Fibroblast of skin of abdomen (primary cell): Measurements from ENCODE around the gene KCNC4.

Experiments
- DNase-seq: peaks from one replicate; pipeline ENCODE4 v3.0.0-alpha.2; 2013

KCNC4 gene

DNA sequence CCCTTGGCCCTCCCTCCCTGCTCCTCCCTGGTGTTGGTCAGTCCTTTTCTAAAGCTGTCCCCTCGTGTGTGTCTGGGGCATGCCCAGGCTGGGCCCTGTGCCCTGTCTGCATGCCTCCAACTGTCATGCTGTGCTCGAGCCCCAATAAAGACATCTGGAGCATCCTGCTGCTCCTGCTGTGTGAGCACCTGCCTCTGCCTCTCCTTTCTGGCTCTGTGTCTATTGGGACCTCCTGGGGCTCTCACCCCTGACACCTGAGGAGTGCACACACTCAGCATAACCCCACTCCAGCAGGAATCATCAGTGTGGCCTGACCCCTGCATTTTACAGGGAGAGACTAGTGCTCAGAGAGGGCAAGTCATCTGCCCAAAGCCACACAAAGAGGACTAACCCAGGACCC lies 23.7 kb downstream of the KCNC4 start:
- no peak for DNase-seq

DNA sequence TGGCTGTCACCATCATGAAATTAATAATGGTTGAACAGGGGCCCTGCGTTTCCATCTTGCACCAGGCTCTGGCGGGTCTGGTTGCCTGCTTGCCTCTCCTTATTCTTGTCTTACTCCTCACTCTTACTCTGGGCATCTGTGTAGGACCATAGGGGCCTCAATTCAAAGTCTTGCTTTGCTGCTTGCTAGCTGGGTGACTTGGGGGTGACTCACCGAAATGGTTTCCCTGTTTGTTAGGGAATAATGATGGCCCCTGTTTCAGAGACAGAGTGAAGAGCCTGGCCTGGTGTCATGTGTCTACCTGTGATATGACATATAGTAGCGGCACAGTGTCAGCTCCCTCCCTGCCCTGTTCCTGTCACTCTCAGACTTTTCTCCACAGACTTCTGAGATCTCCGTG lies 24.6 kb downstream of the KCNC4 start:
- no peak for DNase-seq

DNA sequence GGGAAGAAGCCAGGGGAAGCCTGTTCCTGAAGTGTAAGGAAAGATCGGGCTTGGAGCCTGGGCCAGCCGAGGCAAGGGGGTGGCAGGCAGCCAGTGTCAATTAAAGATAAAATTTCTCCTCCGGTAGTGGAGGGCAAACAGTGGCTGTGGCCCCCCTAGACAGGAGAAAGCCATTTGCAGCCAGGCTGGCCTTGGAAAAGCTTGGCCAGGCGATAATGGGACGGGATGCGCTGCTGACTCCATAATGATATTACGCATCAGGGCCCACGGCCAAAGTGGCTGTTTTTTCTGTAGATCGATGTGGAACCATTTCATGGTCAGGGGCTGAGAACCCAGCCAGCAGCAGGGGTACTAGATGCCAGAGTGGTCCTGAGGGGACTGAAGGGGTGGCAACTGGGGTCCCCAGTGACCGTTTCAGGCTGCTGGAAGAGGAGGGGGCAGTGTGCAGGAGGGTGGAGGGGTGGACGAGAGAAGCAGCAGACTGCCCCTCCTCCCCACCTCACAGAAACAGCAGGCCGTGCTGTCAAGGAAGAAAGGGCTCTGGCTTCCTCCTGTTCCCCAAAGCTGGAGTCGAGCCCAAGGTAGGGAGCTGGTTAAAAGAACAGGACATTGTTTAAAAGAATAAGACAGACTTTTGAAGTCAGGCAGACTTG lies 25.2 kb downstream of the KCNC4 start:
- DNase-seq = no peak

DNA sequence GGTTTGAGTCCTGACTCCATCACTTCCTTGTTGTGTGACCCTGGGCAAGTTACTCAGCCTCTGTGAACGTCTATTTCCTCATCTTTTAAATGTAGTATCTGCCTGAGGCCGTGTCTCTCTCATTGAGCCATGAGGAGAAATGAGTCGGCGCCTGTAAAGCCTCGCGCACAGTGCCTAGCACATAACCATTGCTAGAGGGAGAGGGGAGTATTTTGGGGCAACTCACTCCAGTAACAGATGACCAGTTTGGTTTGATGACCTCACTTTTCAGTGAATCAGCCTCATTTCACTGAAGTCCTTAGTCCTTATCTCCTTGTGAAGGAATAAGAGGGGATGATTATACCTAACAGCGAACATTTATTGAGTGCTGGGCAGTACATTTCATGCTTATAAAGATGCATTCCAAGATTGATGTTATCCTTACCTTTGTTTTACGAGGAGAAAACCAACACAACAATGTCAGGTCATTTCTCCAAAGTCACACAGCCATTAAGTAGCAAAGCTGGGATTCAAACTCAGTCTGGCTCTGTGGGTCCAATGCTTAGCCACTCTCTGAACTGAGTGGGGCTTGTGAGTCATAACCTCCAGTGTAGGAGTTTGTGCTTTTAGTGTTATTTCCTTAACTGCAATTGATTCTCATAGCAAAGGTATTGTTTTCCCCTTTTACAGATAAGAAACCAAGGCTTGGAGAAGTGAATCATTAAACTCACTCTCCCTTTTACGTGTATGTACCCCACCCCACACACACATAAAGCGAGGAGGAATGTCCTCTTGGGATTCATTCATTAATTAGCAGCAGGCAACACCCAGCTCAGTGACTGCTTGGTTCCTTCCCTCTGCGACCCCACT lies 25.9 kb downstream of the KCNC4 start:
- DNase-seq = peak; percentile 54

DNA sequence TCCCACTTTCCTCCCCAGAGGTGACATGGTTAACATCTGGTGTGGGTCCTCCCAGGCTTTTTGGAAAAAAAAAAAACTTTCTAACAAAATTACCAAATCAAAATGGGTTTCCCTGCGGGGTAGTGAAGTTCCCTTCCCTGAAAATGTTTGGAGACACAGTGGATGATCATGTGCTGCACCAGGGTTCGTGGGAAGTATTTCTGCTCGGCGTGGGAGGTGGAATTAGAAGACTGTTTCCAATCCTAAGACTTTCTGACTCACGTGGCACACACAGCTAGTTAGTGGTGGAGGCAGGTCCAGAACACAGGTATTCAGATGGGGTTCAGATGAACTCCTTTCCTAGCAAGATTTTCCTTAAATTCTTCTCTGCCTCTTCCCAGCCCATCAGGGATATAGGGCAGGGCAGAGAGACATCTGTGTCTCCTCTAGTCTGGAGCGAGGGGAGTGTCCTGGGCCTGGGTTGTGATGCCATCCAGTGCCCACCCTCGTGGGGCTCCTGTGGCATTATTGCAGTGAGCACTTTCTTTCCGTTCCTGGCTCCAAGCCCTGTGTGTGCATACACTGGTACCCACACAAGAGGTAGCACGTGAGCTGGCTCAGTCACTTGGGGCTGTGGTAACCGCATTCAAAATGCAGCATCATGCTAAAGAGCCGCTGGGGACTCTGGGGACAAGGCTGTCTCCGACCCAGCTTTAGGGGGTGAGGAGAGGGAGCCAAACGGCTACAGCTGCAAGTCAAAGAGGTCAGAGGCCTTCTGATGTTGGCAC lies 27.5 kb downstream of the KCNC4 start:
- no peak for DNase-seq

DNA sequence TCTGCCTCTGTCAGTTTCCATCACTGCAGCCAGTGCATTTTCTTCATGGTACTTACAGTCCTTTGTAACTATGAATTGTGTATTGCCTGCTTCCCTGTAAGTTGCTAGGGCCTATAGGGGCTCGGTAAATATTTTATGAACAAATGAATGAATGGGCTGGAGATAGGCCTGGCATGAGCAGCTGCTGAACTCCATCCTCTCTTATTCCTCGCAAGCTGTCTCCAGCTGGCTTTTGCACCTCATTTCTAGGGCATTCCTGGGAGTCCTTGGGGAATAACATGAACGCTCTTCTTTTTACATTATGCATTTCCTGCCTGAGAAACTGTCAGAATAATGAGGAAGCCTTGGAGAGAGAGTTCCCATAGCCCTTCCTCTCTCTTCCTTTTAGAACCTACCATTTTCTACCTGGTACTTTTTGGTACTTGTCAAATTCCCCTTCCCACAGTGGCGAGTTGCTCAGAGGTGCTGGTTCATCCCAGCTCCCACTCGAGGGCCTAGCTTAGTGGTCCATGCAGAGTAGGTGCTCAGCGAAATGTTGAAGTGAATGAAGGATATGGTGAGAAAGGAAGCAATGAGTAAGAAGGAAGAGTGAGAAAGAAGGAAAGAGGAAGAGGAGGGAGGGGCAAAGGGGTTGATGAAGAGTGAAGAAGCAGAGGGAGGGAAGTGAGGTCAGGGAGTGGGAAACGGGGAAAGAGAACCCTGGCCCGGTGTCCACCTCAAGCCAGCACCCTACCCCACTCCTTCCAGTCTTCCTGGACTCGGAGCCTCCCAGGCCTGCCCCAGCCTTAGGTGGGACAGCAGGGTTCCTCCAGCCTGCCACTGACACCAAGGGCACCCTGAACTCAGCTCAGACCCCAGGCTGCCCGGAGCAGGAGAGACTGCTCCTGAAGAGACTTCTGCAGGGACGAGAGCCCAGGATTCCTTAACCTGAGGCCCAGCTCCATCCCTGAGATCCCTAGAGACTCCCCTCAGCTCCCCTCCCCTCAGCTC lies 29.6 kb downstream of the KCNC4 start:
- peak; percentile 45 for DNase-seq

DNA sequence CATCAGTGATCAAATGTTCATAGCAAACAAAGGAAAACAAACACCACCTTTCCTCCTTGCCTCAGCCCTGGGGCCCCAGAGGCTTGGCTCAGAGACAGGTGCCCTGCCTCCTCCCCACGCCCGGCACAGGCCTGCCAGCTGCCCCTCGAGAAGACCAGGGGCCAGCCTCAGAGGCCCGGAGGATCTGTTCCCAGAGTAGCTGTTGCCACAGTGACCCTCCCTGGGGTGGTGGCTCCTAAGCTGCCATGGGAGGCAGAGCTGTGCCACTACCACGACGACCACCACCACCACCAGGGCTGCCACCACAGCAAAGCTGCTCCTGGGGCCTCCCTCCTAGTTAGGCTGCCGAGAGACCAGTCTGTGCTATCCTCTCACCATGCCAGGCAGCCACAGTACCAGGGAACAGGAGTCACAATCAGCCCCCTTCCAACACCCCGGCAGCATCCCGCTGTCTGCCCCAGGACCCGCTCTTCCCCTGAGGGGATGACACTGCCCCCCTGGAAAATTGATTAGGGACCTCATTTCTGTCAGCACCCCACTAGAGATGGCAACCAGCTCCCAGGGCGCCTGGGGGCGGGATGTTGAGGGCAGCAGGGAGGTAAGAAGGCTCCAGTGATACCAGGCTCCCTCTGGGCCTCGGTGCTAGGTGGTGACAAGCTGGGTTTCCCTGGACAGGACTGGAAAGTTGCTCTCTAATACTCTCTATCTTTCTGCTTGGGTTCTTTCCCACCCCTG lies 30.5 kb downstream of the KCNC4 start:
- no peak for DNase-seq

DNA sequence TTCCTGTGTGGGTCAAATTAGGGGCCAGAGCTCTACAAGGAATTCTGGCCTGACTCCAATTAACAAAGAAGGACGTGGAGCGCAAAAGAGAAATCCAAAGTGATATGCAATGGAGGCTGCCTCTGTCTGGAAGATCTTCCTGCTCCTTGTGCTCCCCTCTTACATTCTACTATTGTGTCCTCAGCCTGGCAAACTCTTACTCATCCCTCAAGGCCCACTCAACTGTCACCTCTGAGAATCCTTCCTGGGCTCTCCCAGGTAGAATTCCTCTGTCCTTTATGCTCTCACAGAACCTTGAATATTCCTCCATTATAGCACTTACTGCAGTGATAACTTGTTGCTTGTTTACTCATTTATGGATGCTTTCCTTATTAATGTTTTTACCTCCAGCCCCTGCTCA lies 31.4 kb downstream of the KCNC4 start:
- no peak for DNase-seq

DNA sequence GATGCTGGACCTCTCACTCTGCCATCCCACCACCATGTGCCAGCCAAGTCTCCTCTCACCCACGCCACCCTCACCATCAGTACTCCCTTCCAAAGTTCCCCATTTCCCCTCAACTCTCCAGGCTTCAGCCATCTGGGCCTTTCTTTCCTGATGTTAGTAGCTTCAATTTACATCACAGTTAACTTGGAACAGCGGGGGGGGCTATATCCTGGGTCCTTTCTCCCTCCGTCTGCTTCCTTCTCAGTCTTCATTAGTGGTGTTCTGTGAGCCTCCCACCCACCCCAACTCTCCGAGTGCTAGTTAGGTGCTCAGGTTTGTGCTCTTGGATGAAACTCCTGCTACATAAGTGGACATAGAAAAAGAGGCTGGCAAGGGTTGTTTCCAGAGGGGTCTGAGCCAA lies 31.9 kb downstream of the KCNC4 start:
- no peak for DNase-seq

DNA sequence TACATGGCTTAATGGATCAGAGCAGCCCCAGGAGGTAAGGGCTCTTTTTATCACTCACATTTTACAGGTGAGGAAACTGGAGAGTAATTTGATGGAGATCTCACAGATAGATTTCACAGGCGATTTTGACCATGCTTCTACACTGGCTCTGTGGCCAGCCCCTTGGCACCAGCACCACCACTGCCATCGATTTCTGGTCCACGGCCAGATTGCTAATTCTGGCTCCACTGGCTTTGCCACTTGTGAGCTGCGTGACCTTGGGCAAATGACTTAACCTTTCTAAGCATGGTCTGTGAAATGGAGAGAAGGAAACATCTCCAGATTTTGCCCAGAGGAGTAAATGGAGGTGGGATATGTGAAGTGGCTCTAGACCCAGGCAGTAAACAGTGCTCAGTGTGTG lies 32.6 kb downstream of the KCNC4 start:
- DNase-seq = no peak

DNA sequence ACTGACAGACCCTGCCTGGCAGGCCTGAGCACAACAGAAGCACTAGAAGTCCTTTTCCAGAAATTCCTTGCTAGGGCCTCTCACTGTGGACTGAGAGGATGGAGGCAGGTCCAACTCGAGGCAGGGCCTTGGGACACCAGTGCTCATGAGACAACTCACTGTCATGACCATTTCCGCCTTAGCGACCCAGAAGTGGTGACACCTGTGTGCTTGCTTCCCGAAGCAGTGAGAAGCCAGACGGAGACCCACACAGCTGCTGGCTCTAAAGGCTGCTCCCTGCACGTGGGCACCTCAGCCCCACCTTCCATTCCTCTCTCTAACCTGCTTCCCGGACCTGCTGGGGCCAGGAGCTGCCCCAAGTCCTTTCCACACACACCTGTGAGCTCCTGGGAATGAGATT lies 33.0 kb downstream of the KCNC4 start:
- DNase-seq = no peak

DNA sequence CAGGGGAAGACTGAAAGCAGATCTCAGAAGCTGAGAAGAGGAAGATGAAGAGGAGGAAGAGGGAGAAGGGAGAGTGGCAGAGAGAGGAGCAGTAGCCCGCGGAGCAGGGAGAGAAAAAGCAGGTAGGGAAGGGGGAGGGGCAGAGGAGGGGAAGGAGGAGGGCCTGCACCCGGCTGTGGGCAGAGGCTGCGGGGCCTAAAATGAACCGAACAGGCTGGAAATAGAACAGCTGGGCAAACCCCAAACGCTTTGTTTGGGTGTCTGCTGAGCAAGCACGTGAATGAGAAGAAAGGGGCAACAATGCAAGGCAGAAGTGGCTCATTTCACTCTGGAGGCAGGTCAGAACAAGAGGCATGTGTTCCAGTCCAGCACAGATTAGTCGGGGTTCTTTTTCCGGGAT lies 33.5 kb downstream of the KCNC4 start:
- DNase-seq = no peak

DNA sequence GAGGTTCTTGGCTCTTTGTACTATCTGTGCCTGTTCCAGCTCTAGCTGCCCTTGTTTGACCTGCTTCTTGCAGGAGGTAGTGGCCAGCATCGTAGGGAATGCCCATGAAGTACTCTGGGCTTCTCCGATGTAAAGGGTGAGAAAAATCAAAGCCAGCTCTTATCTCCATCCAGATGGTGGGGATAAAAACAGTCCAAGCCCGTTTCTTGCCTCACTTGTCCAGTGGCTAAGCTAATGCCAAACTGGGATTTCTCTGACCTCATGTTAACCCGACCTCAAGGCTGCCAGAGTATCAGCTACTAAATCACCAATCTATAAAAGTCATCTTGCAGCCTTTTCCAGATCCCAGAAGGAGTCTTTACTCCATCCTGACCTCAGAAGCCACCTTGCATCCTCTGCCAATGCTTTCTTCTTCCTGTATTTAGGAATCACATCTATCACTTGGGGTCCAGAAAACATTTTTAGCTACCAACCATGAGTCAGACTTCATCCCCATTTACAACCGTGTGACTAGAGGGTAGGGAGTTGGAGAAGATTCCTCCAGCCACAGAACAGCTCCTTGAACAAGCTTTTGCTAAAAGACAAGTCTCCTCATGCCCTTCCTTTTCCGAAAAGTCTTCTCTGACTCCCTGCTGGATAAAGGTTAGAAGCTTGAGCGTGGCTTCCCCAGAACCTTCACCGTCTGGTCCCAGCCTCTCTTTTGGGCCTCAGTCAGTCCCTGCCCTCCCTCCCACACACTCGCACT lies 35.9 kb downstream of the KCNC4 start:
- DNase-seq = no peak

DNA sequence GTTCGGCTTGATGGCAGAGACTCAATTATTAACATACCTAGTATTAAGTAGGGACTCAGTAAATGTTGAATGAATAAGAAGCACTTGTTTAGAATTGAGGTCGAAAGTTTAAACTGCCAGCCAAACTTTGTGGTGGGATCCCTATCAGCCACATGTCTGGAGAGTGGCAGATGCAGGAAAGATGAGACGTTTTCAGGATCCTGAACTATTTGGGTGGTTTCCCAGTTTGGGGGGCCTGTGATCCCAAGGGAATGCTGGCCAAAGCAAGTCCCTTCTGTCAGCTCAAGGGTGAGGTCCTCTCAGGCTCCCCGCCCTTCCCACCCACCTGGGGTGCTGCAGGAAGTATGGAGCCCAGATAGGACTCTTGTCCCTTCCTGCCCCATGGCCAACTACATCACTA lies 38.6 kb downstream of the KCNC4 start:
- DNase-seq = no peak

DNA sequence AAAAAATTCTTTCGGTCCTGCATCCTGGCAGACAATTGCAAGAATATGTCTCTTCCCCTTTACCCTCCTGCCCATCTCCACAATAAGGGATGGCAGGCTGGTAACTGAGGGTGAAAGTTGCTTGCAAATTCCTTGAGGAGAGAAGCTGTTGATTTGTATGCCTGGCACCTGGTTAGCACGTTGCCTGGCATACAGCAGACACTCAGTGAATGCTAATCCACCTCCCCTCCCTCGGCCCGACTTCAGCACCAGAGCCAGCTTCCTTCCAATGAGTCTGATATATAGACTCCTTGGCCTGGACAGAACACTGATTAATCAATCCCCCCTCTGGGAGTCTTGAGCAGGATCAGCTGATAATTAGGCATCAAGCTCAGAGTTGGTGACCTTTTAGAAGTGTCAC lies 39.1 kb downstream of the KCNC4 start:
- DNase-seq = no peak

DNA sequence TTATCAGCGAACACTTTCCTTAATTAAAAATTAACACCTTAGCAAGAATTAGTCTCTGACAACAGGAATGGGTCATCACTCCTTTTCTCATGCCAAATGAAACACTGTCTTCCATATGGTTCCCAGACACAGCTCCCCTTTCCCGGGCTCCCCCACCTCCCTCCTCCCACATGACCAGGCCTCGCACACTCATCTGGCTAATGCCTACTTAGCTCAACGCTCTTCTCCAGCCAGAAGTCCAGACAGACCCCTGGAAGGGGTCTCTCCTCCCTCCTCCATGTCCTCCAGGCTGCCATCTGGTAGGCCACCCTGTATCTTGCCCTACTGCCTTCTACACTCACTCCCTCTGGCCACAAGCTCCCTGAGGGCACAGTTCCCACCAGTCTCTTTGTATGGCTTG lies 39.9 kb downstream of the KCNC4 start:
- DNase-seq = no peak

DNA sequence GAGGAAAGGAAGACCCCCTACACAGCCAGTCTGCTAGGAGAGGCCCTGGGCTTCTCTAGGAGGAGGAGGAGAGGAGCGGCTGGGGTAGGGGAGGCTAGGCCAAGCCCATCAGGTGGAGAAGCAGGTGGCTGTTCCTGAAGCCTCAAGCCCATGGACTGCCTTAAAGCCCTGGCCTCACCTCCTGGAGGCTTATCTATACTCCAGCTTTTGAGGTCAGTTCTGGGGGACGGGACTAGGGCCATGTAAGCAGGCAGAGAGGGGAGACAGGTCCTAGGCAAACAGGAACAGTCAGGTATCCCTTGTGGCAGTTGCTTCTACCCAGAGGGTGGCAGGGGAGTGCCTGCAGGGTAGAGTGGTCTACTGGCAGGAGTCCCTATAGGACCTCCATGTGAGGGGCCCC lies 40.6 kb downstream of the KCNC4 start:
- DNase-seq = no peak

DNA sequence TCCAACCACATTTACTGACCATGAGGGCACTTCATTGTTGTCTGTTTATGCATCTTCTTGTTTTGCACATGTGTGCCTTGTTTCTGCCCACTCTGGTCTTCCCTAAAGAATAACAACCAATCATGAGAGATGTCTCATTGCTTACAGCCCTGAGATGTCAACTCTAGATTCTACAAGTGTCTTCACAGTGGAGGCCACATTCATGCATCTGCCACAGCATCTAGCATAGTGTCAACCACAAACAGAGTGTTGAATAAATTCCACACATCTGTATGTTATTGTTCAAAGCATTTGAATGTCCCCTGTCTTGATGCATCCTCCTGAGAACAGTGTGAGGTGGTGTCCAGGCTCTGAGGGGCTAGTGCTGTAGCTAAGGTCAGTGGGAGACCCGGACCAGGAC lies 43.1 kb downstream of the KCNC4 start:
- DNase-seq = no peak

DNA sequence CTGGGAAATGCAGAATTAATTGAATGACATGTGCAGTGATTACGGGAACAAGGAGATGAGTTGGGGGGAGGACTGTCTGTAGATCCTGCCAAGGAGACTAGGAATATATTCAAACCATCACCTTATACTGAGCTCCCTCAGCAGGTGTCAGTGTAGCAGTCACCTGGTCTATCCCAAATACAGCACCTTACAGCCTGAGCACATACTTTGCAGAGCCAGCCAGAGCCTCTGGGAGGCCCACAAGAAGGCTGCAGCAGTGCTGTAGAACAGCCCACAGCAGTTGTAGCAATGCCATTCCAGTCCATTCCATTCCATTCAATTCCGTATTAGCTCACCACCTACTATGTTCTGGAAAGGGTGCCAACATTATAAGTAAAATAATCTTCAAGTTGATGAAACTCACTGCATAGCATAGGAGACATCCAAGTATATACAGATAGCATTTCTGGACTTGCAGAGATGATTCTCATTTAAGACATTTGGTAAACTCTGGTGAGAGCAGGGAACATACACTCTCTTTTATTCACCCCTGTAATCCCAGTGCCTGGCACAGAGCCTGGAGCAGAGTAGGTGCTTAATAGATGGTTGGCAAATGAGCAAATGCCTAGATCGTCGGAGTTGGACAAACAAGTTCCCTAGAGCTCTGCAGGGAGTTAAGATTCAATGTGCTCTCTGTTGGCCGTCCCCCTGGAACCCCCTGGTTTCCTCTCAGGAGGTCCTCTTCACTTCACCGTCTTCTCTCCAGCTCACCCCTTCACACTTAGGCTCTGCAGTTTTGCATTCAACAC lies 44.7 kb downstream of the KCNC4 start:
- no peak for DNase-seq

DNA sequence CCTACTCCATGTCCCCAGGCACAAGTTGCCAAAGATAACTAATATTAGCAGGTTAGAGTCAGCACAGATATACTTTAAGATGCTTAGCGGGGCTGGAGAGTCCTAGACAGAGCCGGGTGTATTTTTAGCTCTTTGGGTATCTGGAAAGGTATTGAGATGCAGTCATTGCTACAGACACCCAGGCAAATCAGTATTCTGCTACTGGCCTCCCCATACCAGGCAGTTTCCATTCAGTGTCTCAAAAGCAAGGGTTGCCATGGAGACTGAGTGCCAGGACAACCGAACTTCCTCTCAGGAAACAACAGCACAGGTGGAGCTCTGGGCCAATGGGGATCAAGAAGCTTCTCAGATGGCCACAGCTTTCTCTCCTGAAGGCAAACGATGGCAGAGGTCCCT lies 45.3 kb downstream of the KCNC4 start:
- DNase-seq = no peak
